CD4-positive, alpha-beta memory T cell (primary cell): ENCODE measurements around the gene RPRD1B. TPM values are rescaled to one million over a fixed set of nuclear protein-coding genes. Genes with fewer than 3 reads are reported as not detected.

Experiments used
- CTCF ChIA-PET: fragments of 350-600 bp; sonication (Branson Sonifier 250); formaldehyde crosslinking; loops from one replicate; lab custom pipeline; 2021; ENCODE audit warnings: inconsistent platforms; ENCODE audit not compliant: partially characterized antibody; lab: Charles Lee
- POLR2A ChIA-PET: fragments of 350-600 bp; sonication (Branson Sonifier 250); formaldehyde crosslinking; loops from one replicate; lab custom pipeline; 2021; ENCODE audit not compliant: partially characterized antibody; lab: Charles Lee
- DNase-seq, 5 donors: peaks; one replicate each; pipeline versions ENCODE4 v3.0.0 to v3.0.0-alpha.2; 2020 to 2022; ENCODE audit warnings: mixed read lengths in 1 of 5
- H3K27ac ChIP-seq: one replicate; pipeline ENCODE4 v1.7.0; 2013; ENCODE audit warnings: low read depth, low read length
- H3K27me3 ChIP-seq: 2 replicates; pipeline ENCODE4 v1.7.0; 2013; ENCODE audit warnings: mild to moderate bottlenecking, low read length, moderate library complexity; ENCODE audit not compliant: insufficient read depth
- H3K36me3 ChIP-seq: 2 replicates; pipeline ENCODE4 v1.7.0; 2013; ENCODE audit warnings: mild to moderate bottlenecking, low read length, moderate library complexity; ENCODE audit not compliant: insufficient read depth
- H3K4me1 ChIP-seq: 2 replicates; pipeline ENCODE4 v1.7.0; 2013; ENCODE audit warnings: mild to moderate bottlenecking, low read length, moderate library complexity; ENCODE audit not compliant: insufficient read depth
- H3K4me3 ChIP-seq, 2 donors: one replicate each; pipeline ENCODE4 v1.7.0; 2013; ENCODE audit warnings: low read length in 2 of 2, mild to moderate bottlenecking in 1 of 2
- H3K9me3 ChIP-seq, 2 donors: one replicate each; pipeline ENCODE4 v1.7.0; 2013; ENCODE audit warnings: low read length in 2 of 2, control low read depth in 1 of 2; ENCODE audit not compliant: control insufficient read depth in 1 of 2
- H3K27ac Mint-ChIP-seq, 7 donors: one replicate each; pipeline ENCODE4 v1.8.0; 2020 to 2021; ENCODE audit warnings: mixed read lengths in 7 of 7, mild to moderate bottlenecking in 6 of 7, inconsistent platforms in 3 of 7, moderate library complexity in 3 of 7
- H3K27me3 Mint-ChIP-seq, 2 donors: one replicate each; pipeline ENCODE4 v1.8.0; 2020 to 2021; ENCODE audit warnings: mixed read lengths in 2 of 2
- H3K36me3 Mint-ChIP-seq, 2 donors: one replicate each; pipeline ENCODE4 v1.8.0; 2020 to 2021; ENCODE audit warnings: mixed read lengths in 2 of 2, inconsistent platforms in 1 of 2, mild to moderate bottlenecking in 1 of 2
- H3K4me1 Mint-ChIP-seq, 4 donors: one replicate each; pipeline ENCODE4 v1.8.0; 2020 to 2021; ENCODE audit warnings: mixed read lengths in 4 of 4, mild to moderate bottlenecking in 1 of 4
- H3K4me3 Mint-ChIP-seq, 8 donors: one replicate each; pipeline ENCODE4 v1.8.0; 2020 to 2021; ENCODE audit warnings: mixed read lengths in 8 of 8, mild to moderate bottlenecking in 7 of 8, moderate library complexity in 6 of 8, inconsistent platforms in 3 of 8
- H3K9me3 Mint-ChIP-seq, 8 donors: one replicate each; pipeline ENCODE4 v1.8.0; 2020 to 2021; ENCODE audit warnings: mixed read lengths in 8 of 8, mild to moderate bottlenecking in 5 of 8, inconsistent platforms in 3 of 8, moderate library complexity in 1 of 8
- intact Hi-C: fragments of 100-400 bp; cut with micrococcal nuclease; formaldehyde crosslinking; loops from one replicate; pipeline ENCODE4 v1.15.1; 2023
- polyA plus RNA-seq, 2 donors: library from polyadenylated mRNA; unstranded; fragments of 300-500 nt; fragmentation: Illumina TruSeq; gene quantifications; one replicate each; pipeline ENCODE4 v1.2.3, GENCODE V29; 2021
- total RNA-seq, 2 experiments: library from RNA; stranded (reverse); gene quantifications; one replicate each; pipeline ENCODE4 v1.2.3, GENCODE V29; 2021

RPRD1B gene
- total and polyA plus RNA-seq, 4 experiments from 2014 or later: 3.7 to 43.8 (median 24.7) TPM

DNA sequence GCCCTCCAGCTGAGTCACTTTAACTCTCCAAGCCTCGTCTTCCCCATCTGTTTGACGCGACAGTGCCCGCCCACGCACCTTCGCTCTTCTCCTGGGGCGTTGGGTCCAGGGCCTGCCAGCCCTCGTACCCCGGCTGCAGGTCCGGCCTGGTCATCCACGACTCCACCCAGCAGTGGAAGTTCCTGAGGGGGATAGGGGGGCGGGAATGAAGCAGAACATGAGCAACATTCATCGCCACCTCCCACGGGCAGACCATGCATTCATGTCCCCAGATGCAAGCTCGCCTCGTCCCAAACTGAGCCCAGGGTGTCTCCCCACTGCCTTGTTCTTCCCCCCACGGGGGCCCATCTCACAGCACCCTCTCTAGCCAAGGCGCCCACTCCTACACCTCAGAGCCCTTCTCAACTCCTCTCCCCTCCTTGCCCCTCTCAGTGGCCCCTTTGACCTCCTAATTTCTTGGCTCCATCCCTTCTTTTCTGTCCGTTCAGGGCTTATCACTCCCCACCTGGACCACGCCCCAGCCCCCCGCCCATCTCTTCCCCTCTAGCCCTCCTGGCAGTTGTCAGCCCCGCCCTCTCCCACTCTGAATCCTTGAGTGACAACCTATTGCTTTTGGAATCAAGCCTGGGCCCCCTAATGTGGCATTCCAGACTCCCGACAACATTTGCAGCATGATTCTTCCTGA, 107.8 kb downstream of the RPRD1B start:
- Histone ChIP-seq H3K27ac (no peak overlapping the region), H3K36me3 (no peaks in the 10 kb centered on the region), H3K4me1 (no peaks in the 10 kb centered on the region), H3K4me3 (no peak overlapping the region), H3K9me3 (no peaks in the 10 kb centered on the region), H3K27me3 (no peaks in the 10 kb centered on the region)
- Mint-ChIP-seq H3K36me3 (no peaks in the 10 kb centered on the region), H3K4me1 (no peaks in the 10 kb centered on the region), H3K9me3 (no peaks in the 10 kb centered on the region), H3K27me3 (peaks cover 0 to 2% of the 10 kb centered on the region in 2 donors), H3K4me3 (no peak overlapping the region), H3K27ac (no peak overlapping the region)
- no peak for DNase-seq
- intact Hi-C loops: no loop called here
- ChIA-PET CTCF (no interaction called here), POLR2A (no interaction called here)

Other genes with a start within 250 kb of the RPRD1B start
- gene VSTM2L, start 130.6 kb upstream of the RPRD1B start, total RNA-seq: not detected
- not detected for gene VSTM2L, start 130.6 kb upstream of the RPRD1B start, polyA plus RNA-seq
- 10 to 100 TPM; 26.1 to 26.6 TPM for gene TTI1, start 290 bp upstream of the RPRD1B start, total RNA-seq
- gene TTI1, start 290 bp upstream of the RPRD1B start, polyA plus RNA-seq: 10 to 100 TPM; 13.0 to 19.6 TPM
- gene TGM2, start 131.5 kb downstream of the RPRD1B start, total RNA-seq: under 1 TPM; 0.50 to 0.67 TPM
- under 1 TPM; 0.09 to 0.11 TPM for gene TGM2, start 131.5 kb downstream of the RPRD1B start, polyA plus RNA-seq
- not detected for gene KIAA1755, start 227.0 kb downstream of the RPRD1B start, total RNA-seq
- gene KIAA1755, start 227.0 kb downstream of the RPRD1B start, polyA plus RNA-seq: not detected